Endothelial cell of umbilical vein (primary cell): ENCODE results near the gene SPATS2L. TPM values are rescaled to one million over a fixed set of nuclear protein-coding genes. Genes with fewer than 3 reads are reported as not detected.

Experiments
- BruUV-seq: library from RNA; stranded (reverse); fragments of 400-500 nt; replicated peaks from 2 replicates; lab custom pipeline; 2021; lab: Mats Ljungman, UMichigan
- CTCF ChIA-PET: fragments of 300-600, 350-600 bp; sonication (Branson Sonifier 250); formaldehyde crosslinking; loops from one replicate; lab custom pipeline; 2021; ENCODE audit warnings: antibody characterized with exemption, inconsistent platforms; lab: Charles Lee
- POLR2A ChIA-PET: fragments of 300-600, 350-600 bp; sonication (Branson Sonifier 250); formaldehyde crosslinking; loops from one replicate; lab custom pipeline; 2021; ENCODE audit warnings: antibody characterized with exemption, inconsistent platforms; lab: Charles Lee
- DNase-seq: peaks from one replicate; pipeline ENCODE4 v3.0.0-alpha.2; 2011; ENCODE audit warnings: low read depth, low spot score
- FAIRE-seq: peaks from 2 replicates; lab custom pipeline; 2011; peaks lifted over from hg19 to GRCh38; lab: Jason Lieb, UNC
- H2AFZ ChIP-seq: 2 replicates; pipeline ENCODE4 v1.6.0; 2012; ENCODE audit warnings: low read depth, low read length, control low read depth, inconsistent platforms
- H3K27ac ChIP-seq: 2 replicates; pipeline ENCODE4 v1.5.1; 2011; ENCODE audit warnings: low read depth, mild to moderate bottlenecking, control low read depth, low read length, moderate library complexity; ENCODE audit not compliant: insufficient read depth
- H3K27me3 ChIP-seq, 2 experiments: 2 replicates each; pipeline versions ENCODE4 v1.6.0 to v1.6.1; 2011; ENCODE audit warnings: low read length in 2 of 2, mixed read lengths in 1 of 2; ENCODE audit not compliant: control insufficient read depth in 2 of 2, insufficient read depth in 2 of 2
- H3K36me3 ChIP-seq, 2 experiments: 2 replicates in 1 of 2; 3 replicates in 1 of 2; pipeline ENCODE4 v1.5.1; 2011; ENCODE audit warnings: low read length in 2 of 2, mild to moderate bottlenecking in 1 of 2, moderate library complexity in 1 of 2; ENCODE audit not compliant: control insufficient read depth in 2 of 2, insufficient read depth in 2 of 2; ENCODE audit errors: extremely low read depth in 1 of 2
- H3K4me1 ChIP-seq: 3 replicates; pipeline ENCODE4 v1.5.1; 2011; ENCODE audit warnings: mild to moderate bottlenecking, low read length; ENCODE audit not compliant: control insufficient read depth, insufficient read depth; ENCODE audit errors: extremely low read depth
- H3K4me2 ChIP-seq: 2 replicates; pipeline ENCODE4 v1.6.1; 2011; ENCODE audit warnings: low read length, control low read depth, mixed read lengths; ENCODE audit not compliant: insufficient read depth
- H3K4me3 ChIP-seq, 3 experiments: fragments of 200-600 bp in 1 of 3; sonication (generic), shearing (Covaris generic) in 1 of 3; replicated peaks in 1 of 3; 2 replicates each; pipeline ENCODE4 v1.5.1; 2011 to 2016; ENCODE audit warnings: control low read depth in 3 of 3, low read length in 3 of 3, mild to moderate bottlenecking in 2 of 3, inconsistent platforms in 1 of 3, low read depth in 1 of 3, moderate library complexity in 1 of 3; ENCODE audit not compliant: insufficient read depth in 1 of 3
- H3K79me2 ChIP-seq: 2 replicates; pipeline ENCODE4 v1.6.0; 2012; ENCODE audit warnings: low read length, inconsistent platforms; ENCODE audit not compliant: control insufficient read depth, insufficient read depth
- H3K9ac ChIP-seq: replicated peaks from 2 replicates; pipeline ENCODE3; 2011; ENCODE audit warnings: low read length, control low read depth; ENCODE audit not compliant: insufficient read depth; ENCODE audit errors: extremely low read depth
- H3K9me1 ChIP-seq: replicated peaks from 3 replicates; pipeline ENCODE4 v1.6.0; 2011; ENCODE audit warnings: mild to moderate bottlenecking, low read length; ENCODE audit not compliant: control insufficient read depth, insufficient read depth; ENCODE audit errors: extremely low read depth
- H3K9me3 ChIP-seq: replicated peaks from 2 replicates; pipeline ENCODE4 v1.5.1; 2012; ENCODE audit warnings: low read length, inconsistent platforms; ENCODE audit not compliant: control insufficient read depth, insufficient read depth
- H4K20me1 ChIP-seq: replicated peaks from 2 replicates; pipeline ENCODE3; 2011; ENCODE audit warnings: mild to moderate bottlenecking, low read length; ENCODE audit not compliant: control insufficient read depth, insufficient read depth; ENCODE audit errors: extremely low read depth
- EZH2 ChIP-seq: IDR thresholded peaks from 2 replicates; pipeline ENCODE4 v1.6.1; 2012; ENCODE audit warnings: borderline replicate concordance, low read depth, mild to moderate bottlenecking, moderate library complexity, low read length, inconsistent platforms; ENCODE audit not compliant: severe bottlenecking
- FOS ChIP-seq: IDR thresholded peaks from 2 replicates; pipeline ENCODE4 v1.6.1; 2011; ENCODE audit warnings: mild to moderate bottlenecking, low read length, moderate library complexity, borderline replicate concordance; ENCODE audit not compliant: insufficient read depth
- GATA2 ChIP-seq: IDR thresholded peaks from 2 replicates; pipeline ENCODE4 v1.7.0; 2011; ENCODE audit warnings: low read depth, mild to moderate bottlenecking, moderate library complexity, mixed read lengths, low read length; ENCODE audit not compliant: insufficient read length, insufficient read depth
- JUN ChIP-seq: IDR thresholded peaks from 2 replicates; pipeline ENCODE4 v1.6.1; 2011; ENCODE audit warnings: borderline replicate concordance, low read depth; ENCODE audit not compliant: insufficient read length, insufficient read depth
- MYC ChIP-seq: IDR thresholded peaks from one replicate; pipeline ENCODE4 v1.6.1; 2011; ENCODE audit warnings: mild to moderate bottlenecking, low read depth, low read length
- POLR2A ChIP-seq: IDR thresholded peaks from 2 replicates; pipeline ENCODE4 v1.6.1; 2012; ENCODE audit warnings: low read depth, mild to moderate bottlenecking, control low read depth, low read length
- POLR2AphosphoS5 ChIP-seq: IDR thresholded peaks from 2 replicates; pipeline ENCODE4 v1.6.1; 2012; ENCODE audit warnings: low read depth, mild to moderate bottlenecking, control low read depth, low read length, moderate library complexity; ENCODE audit not compliant: insufficient read depth
- dilution Hi-C: fragments of 300-500 bp; cut with MboI; formaldehyde crosslinking; loops from one replicate; pipeline ENCODE4 v1.15.0; 2019; ENCODE audit warnings: low sequenced_read_pairs; ENCODE audit not compliant: extremely low pct_ligation_motif_present
- intact Hi-C: fragments of 100-400 bp; cut with micrococcal nuclease; formaldehyde crosslinking; loops from one replicate; pipeline ENCODE4 v1.10.0; 2022
- polyA plus RNA-seq, 4 experiments: library from polyadenylated mRNA; depleted of rRNA in 3 of 4; stranded (reverse) in 3 of 4; unstranded in 1 of 4; fragments of >200 nt; gene quantifications; 2 replicates each; pipeline versions ENCODE4 v1.2.1 to v1.2.3, GENCODE V29; 2011 to 2012; ENCODE audit warnings: missing spikeins in 1 of 4
- total RNA-seq: library from RNA; stranded (reverse); gene quantifications from 2 replicates; pipeline ENCODE4 v1.2.3, GENCODE V29; 2021
- TF ChIP-seq, protein P1 (sequence below): IDR thresholded peaks from 2 replicates; pipeline ENCODE4 v1.6.1; 2011; ENCODE audit not compliant: insufficient read depth, insufficient read length
- TF ChIP-seq, protein P2 (sequence below), 2 donors: IDR thresholded peaks; 1 replicate in 1 of 2; 2 replicates in 1 of 2; pipeline ENCODE4 v1.5.1; 2011; ENCODE audit warnings: low read length in 2 of 2, mild to moderate bottlenecking in 2 of 2, moderate library complexity in 2 of 2, control low read depth in 1 of 2, inconsistent platforms in 1 of 2, low read depth in 1 of 2; ENCODE audit not compliant: insufficient read depth in 1 of 2; ENCODE audit errors: extremely low read depth in 1 of 2

SPATS2L gene
- total and polyA plus RNA-seq, 2 donors (not counting 3 experiments of a cell fraction or from before 2014, with no cell fraction given), result 29.1 to 72.9 TPM

DNA sequence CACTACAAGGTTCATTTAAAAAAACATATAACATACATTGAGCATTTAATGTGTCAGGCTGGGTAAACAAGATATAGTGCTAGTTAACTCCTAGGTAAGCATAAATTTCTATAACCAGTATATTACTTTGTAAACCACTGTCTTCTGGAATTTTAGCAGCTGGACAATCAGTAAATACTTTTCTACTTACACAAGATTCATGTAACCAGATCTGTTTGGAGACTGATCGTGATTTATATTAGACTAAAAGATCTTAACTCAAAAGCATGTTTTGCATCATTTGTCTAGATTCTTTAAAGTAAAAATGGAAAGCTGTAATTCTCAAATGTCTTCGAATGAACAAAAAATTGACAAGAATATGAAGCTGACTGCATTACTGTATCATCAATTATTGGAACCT lies 218.6 kb downstream of the SPATS2L start:
- peaks cover 21 to 24% of the 10 kb centered on the region in 2 experiments for H3K27me3 ChIP-seq
- DNase-seq (no peak), FAIRE-seq (no peak)
- dilution Hi-C loops, result no loop called here
- H3K9ac ChIP-seq, result no peak overlapping the region
- H3K27ac ChIP-seq, result no peak overlapping the region
- no peak overlapping the region for H2AFZ ChIP-seq
- no peaks in the 10 kb centered on the region for H3K9me1 ChIP-seq
- H3K79me2 ChIP-seq, result peaks cover 37% of the 10 kb centered on the region
- H3K36me3 ChIP-seq, result no peaks in the 10 kb centered on the region
- no peaks in the 10 kb centered on the region for H3K9me3 ChIP-seq
- intact Hi-C loops, result loop anchor here (5.0 kb wide), 1 partner anchor 912 kb away; no protein-coding TSS in a partner anchor
- ChIA-PET CTCF (interaction anchor here (0.8 to 1.5 kb wide), 5 partner anchors 12 to 552 kb away, joined by 3 to 5 read pairs (median 3); partner anchors contain the start of genes AOX1 and KCTD18), POLR2A (no interaction called here)
- H4K20me1 ChIP-seq, result no peaks in the 10 kb centered on the region
- no TSS peak for BruUV-seq
- H3K4me1 ChIP-seq, result peaks cover 8% of the 10 kb centered on the region
- H3K4me2 ChIP-seq, result peak overlapping the region; percentile 91
- TF ChIP-seq POLR2AphosphoS5, result no peak
- TF ChIP-seq, protein P1, sequence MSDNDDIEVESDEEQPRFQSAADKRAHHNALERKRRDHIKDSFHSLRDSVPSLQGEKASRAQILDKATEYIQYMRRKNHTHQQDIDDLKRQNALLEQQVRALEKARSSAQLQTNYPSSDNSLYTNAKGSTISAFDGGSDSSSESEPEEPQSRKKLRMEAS, result no peak
- no peak for TF ChIP-seq FOS
- no peak for TF ChIP-seq JUN
- no peak for TF ChIP-seq GATA2
- no peak for TF ChIP-seq EZH2
- TF ChIP-seq MYC, result no peak
- TF ChIP-seq, protein P2, sequence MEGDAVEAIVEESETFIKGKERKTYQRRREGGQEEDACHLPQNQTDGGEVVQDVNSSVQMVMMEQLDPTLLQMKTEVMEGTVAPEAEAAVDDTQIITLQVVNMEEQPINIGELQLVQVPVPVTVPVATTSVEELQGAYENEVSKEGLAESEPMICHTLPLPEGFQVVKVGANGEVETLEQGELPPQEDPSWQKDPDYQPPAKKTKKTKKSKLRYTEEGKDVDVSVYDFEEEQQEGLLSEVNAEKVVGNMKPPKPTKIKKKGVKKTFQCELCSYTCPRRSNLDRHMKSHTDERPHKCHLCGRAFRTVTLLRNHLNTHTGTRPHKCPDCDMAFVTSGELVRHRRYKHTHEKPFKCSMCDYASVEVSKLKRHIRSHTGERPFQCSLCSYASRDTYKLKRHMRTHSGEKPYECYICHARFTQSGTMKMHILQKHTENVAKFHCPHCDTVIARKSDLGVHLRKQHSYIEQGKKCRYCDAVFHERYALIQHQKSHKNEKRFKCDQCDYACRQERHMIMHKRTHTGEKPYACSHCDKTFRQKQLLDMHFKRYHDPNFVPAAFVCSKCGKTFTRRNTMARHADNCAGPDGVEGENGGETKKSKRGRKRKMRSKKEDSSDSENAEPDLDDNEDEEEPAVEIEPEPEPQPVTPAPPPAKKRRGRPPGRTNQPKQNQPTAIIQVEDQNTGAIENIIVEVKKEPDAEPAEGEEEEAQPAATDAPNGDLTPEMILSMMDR (IDR thresholded peaks at IDR 0.05; ENCODE audit: extremely low read depth in 1 of 2, insufficient read depth in 1 of 2, low read depth in 1 of 2, low read length in 2 of 2), result no peak
- no peak for TF ChIP-seq POLR2A
- H3K4me3 ChIP-seq, result peak overlapping the region in 1 of 3 experiments; percentile 83
